Kidney epithelial cell (primary cell): ENCODE measurements around the gene DIAPH3. TPM values are rescaled to one million over a fixed set of nuclear protein-coding genes. Genes with fewer than 3 reads are reported as not detected.

Experiments
- DNase-seq: peaks from one replicate; pipeline ENCODE4 v3.0.0-alpha.2; 2010; ENCODE audit warnings: low read depth
- H3K27me3 ChIP-seq: 2 replicates; pipeline ENCODE4 v1.6.0; 2011; ENCODE audit warnings: low read length; ENCODE audit not compliant: control insufficient read depth, insufficient read depth
- H3K36me3 ChIP-seq: 2 replicates; pipeline ENCODE4 v1.5.1; 2011; ENCODE audit warnings: low read length; ENCODE audit not compliant: control insufficient read depth, insufficient read depth
- H3K4me3 ChIP-seq: 2 replicates; pipeline ENCODE4 v1.5.1; 2011; ENCODE audit warnings: low read depth, mild to moderate bottlenecking, control low read depth, low read length
- total RNA-seq: library from RNA; depleted of rRNA; stranded (reverse); fragments of >200 nt; gene quantifications from 2 replicates; pipeline ENCODE4 v1.2.3, GENCODE V29; 2015
- TF ChIP-seq, protein P1 (sequence below): IDR thresholded peaks from 2 replicates; pipeline ENCODE4 v1.5.1; 2011; ENCODE audit warnings: mild to moderate bottlenecking, moderate library complexity, low read length, control low read depth, inconsistent platforms; ENCODE audit not compliant: insufficient read depth, poor library complexity, severe bottlenecking

The DIAPH3 gene
- total RNA-seq, 1 donor from 2014 or later = 7.5 TPM

DNA sequence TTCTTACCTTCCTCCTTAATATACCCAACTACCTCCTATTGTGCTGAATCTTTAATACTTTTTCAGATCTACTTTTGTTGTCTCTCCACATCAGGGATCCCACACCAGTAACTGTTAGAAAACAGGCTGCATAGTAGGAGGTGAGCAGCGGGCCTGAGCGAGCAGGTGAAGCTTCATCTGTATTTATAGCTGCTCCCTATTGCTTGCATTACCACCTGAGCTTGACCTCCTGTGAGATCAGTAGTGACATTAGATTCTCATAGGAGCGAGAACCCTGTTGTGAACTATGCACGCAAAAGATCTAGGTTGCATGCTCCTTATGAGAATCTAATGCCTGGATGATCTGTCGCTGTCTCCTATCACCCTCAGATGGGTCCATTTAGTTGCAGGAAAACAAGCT lies 279.8 kb downstream of the DIAPH3 start:
- Histone ChIP-seq H3K36me3 (no peaks in the 10 kb centered on the region), H3K4me3 (no peak overlapping the region), H3K27me3 (no peaks in the 10 kb centered on the region)
- TF ChIP-seq, protein P1, sequence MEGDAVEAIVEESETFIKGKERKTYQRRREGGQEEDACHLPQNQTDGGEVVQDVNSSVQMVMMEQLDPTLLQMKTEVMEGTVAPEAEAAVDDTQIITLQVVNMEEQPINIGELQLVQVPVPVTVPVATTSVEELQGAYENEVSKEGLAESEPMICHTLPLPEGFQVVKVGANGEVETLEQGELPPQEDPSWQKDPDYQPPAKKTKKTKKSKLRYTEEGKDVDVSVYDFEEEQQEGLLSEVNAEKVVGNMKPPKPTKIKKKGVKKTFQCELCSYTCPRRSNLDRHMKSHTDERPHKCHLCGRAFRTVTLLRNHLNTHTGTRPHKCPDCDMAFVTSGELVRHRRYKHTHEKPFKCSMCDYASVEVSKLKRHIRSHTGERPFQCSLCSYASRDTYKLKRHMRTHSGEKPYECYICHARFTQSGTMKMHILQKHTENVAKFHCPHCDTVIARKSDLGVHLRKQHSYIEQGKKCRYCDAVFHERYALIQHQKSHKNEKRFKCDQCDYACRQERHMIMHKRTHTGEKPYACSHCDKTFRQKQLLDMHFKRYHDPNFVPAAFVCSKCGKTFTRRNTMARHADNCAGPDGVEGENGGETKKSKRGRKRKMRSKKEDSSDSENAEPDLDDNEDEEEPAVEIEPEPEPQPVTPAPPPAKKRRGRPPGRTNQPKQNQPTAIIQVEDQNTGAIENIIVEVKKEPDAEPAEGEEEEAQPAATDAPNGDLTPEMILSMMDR = no peak
- DNase-seq = no peak

DNA sequence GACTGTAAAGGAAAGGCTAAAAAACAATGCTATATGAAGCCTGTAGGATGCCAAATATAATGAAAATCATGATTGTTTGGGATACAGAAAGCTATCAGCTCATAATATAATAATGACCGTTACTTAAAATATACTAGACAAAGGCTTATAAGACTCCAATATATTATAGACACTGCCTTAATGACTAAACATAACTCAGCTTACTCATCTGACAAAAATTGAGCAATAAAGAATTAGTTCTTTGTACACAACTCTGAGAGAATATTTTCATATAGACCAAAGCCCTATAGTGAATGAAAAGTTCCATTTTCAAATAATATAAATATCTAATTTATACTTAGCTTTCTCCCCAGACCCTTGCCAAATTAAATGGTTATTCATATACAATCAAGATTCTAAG lies 283.3 kb downstream of the DIAPH3 start:
- TF ChIP-seq, protein P1 = no peak
- no peaks in the 10 kb centered on the region for H3K36me3 ChIP-seq
- no peak for DNase-seq
- H3K4me3 ChIP-seq = no peak overlapping the region
- no peaks in the 10 kb centered on the region for H3K27me3 ChIP-seq

DNA sequence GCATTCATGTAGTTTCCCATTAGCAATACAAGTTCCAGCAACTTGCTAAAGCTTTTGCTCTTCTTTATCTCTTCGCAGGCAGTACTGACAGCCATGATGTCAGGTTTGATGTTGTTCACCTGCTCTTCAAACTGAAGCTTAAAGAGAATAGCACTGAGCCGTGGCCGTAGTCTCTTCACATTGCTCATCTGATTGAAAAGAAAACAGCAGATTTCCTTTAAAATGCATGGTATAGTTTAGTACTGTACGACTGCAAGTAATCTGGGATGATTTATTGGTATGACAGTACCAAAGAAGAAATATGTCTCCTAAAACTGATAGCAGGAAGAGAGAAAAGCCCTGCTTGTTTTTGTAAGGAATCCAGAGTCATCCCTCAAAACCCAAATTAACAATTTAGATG lies 284.4 kb downstream of the DIAPH3 start:
- DNase-seq = no peak
- Histone ChIP-seq H3K36me3 (no peaks in the 10 kb centered on the region), H3K27me3 (no peaks in the 10 kb centered on the region), H3K4me3 (no peak overlapping the region)
- TF ChIP-seq, protein P1 = no peak

DNA sequence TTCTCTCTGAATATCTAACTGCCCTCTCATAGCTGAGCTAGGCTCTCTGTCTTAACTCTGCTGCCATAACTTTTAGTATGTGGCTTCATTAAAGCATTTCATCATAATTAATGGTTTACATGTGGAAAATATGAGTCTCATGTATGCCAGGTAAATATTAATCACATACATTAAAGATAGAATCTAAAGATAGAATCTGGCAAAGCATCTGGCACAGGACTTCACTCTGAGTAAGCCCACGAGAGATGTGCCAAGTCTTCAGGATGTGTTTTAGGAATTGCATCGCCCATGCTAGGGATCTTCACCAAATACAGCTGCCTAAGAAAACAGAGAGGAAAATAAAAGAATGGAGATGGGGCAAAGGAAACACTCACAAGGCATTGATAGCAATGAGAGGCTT lies 285.8 kb downstream of the DIAPH3 start:
- TF ChIP-seq, protein P1 = no peak
- Histone ChIP-seq H3K27me3 (no peaks in the 10 kb centered on the region), H3K36me3 (no peaks in the 10 kb centered on the region), H3K4me3 (no peak overlapping the region)
- DNase-seq = no peak

DNA sequence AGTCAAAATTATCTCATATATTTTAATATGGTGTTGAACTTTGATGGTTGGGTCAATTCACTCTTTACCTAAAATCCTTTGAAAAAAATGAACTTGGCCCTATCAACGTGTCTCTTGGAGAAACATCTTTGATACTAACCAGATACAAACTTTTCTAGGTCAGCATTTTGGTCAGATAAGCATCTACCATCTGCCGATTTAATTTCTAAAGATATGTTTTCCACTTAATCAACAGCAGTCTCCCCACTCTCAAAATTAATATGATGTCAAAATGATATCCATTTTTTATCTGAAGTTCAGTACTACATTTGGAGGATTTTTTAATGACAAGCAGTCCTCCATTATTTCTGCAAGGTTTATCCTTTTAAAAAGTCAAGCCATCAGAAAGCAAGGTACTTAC lies 288.8 kb downstream of the DIAPH3 start:
- TF ChIP-seq, protein P1 = no peak
- H3K4me3 ChIP-seq = no peak overlapping the region
- no peak for DNase-seq

DNA sequence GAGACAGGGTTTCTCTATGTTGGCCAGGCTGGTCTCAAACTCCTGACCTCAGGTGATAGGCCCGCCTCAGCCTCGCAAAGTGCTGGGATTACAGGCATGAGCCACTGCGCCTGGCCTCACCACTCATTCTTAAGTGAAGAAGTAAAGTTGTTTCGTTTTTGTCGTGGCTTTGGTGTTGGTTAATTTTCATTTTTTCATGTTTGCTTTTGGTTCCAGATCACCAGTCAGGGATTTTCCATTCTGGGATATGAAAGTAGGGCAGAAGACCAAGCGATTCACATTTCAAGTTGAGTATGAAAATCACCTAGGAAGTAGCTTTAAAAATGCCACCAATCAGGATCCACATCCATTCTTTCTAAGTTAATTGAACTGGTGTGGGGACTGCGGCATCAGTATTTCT lies 289.9 kb downstream of the DIAPH3 start:
- no peaks in the 10 kb centered on the region for H3K27me3 ChIP-seq
- DNase-seq = no peak
- TF ChIP-seq, protein P1 = no peak
- H3K4me3 ChIP-seq = no peak overlapping the region
- H3K36me3 ChIP-seq = no peaks in the 10 kb centered on the region

More for the DNA sequence above, 288.8 kb downstream of the DIAPH3 start:
- Histone ChIP-seq H3K36me3 (no peaks in the 10 kb centered on the region), H3K27me3 (no peaks in the 10 kb centered on the region)
